Choroid plexus epithelial cell (primary cell): Measurements from ENCODE around the gene PPP1R7.

Experiments used
- DNase-seq: peaks from one replicate; pipeline ENCODE4 v3.0.0-alpha.2; 2010; ENCODE audit warnings: low read depth
- H3K4me3 ChIP-seq: 2 replicates; pipeline ENCODE4 v1.5.1; 2011; ENCODE audit warnings: low read depth, mild to moderate bottlenecking, control low read depth, low read length, moderate library complexity
- TF ChIP-seq, protein P1 (sequence below): conservative IDR thresholded peaks from 2 replicates; pipeline ENCODE4 v1.5.1; 2011; ENCODE audit warnings: low read depth, mild to moderate bottlenecking, control low read depth, inconsistent platforms, low read length, moderate library complexity

The PPP1R7 gene

DNA sequence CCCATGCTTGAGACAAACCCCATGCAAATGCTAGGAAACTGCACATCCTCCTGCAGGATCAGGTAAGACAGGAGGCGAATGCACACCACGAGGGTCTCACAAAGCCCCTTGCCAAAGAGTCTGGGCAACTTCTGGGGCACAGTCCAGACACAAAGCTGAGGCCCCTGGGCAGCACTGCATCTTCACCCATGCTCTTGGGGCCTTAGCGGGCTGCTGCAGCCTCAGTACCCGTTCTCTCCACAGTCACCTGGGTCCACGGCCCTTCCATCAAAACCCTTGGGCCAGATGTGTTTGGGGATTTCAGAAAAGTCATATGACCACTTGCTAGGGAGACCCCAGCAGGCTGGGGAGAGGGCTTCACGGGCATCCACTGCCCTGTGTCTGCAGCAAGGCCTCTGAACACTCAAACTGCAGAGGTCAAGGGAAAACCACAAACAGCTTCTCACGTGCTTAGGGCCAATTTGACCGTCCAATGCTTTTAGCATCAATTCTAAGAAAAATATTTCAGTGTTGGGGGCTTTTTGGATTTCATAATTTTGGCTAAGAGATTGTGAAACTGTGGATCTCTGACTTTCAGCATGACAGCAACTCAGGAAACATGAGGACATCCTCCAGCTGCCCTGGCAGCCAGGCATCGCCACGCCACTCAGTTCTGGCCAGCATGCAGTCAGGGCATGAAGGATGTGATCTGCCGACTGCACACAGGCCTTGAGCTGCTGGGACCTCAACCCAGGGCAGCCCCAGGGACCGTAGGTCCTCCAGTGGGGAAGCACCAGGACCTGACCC, 21.0 kb upstream of the PPP1R7 start:
- H3K4me3 ChIP-seq = no peak overlapping the region
- DNase-seq = peak; percentile 26
- TF ChIP-seq, protein P1, sequence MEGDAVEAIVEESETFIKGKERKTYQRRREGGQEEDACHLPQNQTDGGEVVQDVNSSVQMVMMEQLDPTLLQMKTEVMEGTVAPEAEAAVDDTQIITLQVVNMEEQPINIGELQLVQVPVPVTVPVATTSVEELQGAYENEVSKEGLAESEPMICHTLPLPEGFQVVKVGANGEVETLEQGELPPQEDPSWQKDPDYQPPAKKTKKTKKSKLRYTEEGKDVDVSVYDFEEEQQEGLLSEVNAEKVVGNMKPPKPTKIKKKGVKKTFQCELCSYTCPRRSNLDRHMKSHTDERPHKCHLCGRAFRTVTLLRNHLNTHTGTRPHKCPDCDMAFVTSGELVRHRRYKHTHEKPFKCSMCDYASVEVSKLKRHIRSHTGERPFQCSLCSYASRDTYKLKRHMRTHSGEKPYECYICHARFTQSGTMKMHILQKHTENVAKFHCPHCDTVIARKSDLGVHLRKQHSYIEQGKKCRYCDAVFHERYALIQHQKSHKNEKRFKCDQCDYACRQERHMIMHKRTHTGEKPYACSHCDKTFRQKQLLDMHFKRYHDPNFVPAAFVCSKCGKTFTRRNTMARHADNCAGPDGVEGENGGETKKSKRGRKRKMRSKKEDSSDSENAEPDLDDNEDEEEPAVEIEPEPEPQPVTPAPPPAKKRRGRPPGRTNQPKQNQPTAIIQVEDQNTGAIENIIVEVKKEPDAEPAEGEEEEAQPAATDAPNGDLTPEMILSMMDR = no peak

DNA sequence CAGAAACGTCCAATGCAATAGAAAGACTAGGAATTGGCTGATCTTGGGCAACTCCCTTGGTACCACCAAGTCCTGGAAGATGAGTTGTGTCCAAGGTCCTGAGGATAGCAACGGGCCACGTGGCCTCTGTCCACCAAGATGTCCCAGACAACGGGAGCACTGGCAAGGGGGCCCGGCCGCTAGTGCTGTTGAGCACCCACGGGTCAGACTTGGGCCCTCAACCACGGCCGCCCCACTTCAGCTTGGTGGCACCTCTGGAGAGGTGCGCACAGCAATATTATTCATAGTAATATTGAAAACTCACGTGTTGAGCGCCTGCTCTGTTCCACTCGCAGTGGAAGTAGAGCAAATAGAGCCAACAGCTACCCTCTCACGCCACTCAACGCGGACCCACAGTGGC, 20.0 kb upstream of the PPP1R7 start:
- TF ChIP-seq, protein P1 = no peak
- no peak overlapping the region for H3K4me3 ChIP-seq
- DNase-seq = no peak

DNA sequence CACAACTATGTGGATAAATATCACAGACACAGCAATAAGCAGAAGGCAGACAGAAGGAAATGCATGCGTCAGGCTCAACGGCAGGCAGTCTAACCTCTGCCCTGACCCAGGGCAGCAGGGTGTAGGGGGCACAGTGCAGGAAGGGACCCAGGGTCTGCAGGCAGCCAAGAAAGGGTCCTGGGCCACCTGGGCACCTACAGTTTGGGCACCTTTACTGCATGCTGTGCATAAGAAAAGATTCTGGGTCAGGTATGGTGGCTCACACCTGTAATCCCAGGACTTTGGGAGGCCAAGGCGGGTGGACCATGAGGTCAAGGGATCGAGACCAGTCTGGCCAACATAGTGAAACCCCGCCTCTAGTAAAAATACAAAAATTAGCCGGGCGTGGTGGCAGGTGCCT, 18.7 kb upstream of the PPP1R7 start:
- no peak overlapping the region for H3K4me3 ChIP-seq
- no peak for DNase-seq
- TF ChIP-seq, protein P1 = no peak

DNA sequence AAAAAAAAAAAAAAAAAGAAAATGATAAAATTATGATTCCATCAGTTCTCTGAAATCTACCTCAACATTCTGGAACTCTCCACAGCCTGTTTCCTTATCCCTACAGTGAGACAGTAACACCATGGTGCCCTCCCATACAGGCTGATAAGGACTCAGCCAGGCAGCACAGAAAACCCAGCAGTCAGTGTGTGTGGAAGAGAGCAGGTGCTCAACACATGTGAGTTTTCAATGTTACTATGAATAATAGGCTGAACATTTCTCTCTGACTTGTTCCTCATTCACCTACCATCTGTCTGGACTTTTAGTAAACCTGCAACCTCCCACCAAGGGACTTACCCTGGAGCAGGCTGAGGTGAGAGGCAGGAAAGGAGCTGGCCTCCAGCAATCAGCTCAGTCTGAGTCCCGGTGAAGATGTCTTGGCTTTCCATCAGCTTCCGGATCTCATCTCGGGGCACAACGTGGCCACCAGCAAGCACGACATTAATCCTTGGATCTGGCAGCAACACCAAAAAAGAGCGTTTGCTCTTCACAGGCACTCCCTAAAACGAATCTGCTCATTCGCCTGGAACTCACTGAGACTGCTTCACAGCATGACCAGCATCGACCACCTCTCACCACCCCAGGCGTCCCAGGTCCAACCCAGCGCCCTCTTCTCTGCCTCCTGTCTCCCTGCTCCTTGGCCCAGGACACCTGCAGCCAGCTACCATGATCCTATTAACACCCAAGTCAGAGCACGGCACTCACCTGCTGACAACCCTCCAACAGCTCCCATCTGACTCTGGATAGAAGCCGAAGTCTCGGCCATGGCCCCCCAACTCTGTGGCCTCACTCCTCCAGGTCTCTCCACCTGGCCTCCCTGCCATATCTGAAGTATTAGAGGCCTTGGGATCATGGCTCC, 17.5 kb upstream of the PPP1R7 start:
- TF ChIP-seq, protein P1 = no peak
- no peak for DNase-seq
- no peak overlapping the region for H3K4me3 ChIP-seq

DNA sequence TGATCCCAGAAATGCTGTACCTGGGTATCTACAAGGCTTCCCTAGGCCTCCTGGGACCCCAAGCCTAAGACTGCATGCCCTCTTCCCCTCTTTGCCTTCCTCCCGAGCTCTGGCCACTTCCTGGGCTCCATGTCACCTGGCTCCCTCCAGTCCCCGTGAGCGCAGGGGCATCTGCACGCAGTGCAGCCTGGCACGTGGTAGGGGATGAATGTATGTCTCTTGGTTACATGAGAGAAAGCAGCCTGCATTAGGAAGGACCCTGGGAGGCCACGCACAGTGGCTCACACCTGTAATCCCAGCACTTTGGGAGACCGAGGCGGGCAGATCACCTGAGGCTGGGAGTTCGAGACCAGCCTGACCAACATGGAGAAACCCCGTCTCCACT, 16.8 kb upstream of the PPP1R7 start:
- TF ChIP-seq, protein P1 = no peak
- DNase-seq = no peak
- no peak overlapping the region for H3K4me3 ChIP-seq

DNA sequence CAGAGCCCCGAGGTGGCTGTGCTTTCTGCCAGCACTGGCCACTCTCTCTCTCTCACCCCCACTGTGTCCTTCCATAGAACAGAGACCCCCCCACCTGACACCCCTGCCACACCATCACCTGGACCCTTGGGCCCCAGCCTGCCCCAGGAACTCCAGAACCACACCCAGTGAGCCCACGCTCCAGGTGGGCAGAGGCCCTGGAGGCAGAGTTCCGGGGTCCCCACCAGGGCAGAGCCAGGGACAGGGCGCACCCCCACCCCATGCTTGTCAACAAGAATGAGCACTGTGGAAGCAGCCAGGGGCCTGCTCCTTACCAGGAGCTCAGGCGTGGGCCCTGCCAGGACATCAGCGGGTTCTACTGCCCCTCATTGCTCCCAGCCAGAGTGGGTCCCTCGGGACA, 15.6 kb upstream of the PPP1R7 start:
- TF ChIP-seq, protein P1 = no peak
- no peak overlapping the region for H3K4me3 ChIP-seq
- DNase-seq = no peak

DNA sequence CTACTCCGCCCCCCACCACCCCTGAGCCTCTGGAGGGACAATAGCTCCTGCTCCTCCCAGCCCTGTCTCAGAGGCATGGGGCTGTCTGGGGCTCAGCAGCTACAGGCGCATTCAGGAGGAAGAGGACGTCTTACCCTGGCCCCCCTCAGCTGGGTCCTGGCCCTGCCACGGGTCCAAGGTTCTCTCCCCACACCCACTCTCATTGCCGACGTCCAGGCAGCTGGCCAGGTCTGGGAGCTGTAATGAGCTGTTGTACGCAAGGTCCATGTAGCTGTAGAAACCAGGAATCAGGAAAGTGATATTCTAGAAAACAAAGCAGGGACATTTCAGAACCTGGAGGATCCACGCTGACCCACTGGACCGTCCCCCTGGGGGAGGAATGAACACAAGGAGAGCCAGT, 14.5 kb upstream of the PPP1R7 start:
- no peak for DNase-seq
- H3K4me3 ChIP-seq = no peak overlapping the region
- TF ChIP-seq, protein P1 = no peak
